ENCODE data around the gene CKLF.

The CKLF gene

DNA sequence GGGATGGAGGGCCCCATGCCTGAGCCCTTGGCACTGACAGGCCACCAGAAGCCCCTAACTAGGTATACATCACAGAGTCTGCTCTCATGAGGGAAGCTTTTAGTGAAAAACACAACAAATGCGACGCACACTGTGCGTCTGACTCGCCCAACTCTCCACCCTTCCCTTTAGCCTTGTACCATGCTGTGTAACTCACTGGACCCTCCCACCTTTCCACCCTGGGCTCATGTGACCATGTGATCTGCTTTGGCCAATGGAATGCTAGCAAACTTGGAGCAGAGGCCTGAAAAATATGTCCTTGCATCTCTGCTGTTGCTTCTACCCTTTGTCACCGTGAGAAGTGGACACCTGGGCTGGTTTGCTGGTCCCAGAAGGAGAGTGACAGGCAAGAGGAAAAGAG lies 24.1 kb upstream of the CKLF start:
- no peak for DNase-seq (ENCODE audit: extremely low read depth, low read depth)
- TF ChIP-seq, protein P1, sequence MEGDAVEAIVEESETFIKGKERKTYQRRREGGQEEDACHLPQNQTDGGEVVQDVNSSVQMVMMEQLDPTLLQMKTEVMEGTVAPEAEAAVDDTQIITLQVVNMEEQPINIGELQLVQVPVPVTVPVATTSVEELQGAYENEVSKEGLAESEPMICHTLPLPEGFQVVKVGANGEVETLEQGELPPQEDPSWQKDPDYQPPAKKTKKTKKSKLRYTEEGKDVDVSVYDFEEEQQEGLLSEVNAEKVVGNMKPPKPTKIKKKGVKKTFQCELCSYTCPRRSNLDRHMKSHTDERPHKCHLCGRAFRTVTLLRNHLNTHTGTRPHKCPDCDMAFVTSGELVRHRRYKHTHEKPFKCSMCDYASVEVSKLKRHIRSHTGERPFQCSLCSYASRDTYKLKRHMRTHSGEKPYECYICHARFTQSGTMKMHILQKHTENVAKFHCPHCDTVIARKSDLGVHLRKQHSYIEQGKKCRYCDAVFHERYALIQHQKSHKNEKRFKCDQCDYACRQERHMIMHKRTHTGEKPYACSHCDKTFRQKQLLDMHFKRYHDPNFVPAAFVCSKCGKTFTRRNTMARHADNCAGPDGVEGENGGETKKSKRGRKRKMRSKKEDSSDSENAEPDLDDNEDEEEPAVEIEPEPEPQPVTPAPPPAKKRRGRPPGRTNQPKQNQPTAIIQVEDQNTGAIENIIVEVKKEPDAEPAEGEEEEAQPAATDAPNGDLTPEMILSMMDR (IDR thresholded peaks at IDR 0.05; ENCODE audit: low read depth, low read length) = no peak

DNA sequence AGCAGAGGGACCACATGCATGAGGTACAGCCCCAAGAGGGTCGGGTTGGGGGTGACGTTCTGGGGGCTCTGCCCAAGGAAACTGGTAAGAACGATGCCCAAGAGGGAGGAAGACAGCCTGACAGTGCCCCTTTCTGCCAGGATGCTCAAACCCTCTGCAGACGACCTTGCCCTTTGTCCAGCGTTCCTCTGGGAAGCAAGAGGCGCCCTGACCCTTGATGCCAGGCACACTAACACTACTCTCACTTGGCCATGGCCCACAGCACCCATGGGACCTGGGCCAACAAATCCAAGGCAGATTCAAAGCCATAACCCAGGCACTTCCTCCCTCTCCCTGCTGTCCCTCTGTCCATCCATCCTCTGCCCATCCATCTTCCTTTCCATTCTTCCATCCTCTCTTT lies 22.9 kb upstream of the CKLF start:
- TF ChIP-seq, protein P1 (IDR thresholded peaks at IDR 0.05; ENCODE audit: low read depth, low read length) = no peak
- no peak for DNase-seq (ENCODE audit: extremely low read depth, low read depth)

DNA sequence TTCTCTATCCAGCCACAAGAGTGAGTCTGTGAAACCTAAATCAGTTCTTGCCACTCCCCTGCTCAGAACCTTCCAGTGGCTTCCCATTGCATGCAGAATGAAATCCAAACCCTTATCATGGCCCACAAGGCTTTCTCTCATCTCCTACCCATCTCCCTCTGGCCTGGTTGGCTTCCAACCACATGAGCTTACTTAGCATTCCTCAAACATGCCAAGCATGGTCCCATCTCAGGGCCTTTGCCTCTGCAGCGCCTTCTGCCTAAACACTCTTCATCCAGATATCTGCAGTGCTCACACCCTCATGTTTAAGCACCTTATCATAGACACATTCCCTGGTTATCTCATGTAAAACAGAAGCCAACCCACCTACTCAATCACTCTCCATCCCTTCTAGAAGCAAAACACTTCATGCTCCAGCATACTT lies 18.0 kb upstream of the CKLF start:
- DNase-seq (ENCODE audit: extremely low read depth, low read depth) = no peak
- TF ChIP-seq, protein P1 (IDR thresholded peaks at IDR 0.05; ENCODE audit: low read depth, low read length) = no peak

DNA sequence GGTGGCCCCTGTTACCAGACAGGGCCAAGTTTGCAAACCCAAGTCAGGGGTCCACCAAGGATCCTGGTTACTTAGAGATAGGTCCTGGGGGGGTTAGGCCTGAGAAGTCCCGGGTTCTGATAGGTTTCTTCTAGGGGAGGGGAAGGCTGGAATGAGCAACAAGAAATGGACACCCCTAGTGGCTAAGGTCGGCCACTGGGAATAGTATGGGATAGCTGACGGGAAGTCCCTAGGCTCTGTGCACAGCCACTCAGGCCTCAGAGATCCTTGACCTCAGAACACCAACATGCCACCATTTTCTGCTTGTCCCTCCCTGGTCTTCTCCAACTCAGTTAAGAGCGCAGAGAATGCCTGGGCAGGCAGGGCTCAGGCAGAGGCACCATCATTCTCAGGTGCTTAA lies 15.9 kb upstream of the CKLF start:
- TF ChIP-seq, protein P1 (IDR thresholded peaks at IDR 0.05; ENCODE audit: low read depth, low read length) = no peak
- no peak for DNase-seq (ENCODE audit: extremely low read depth, low read depth)

DNA sequence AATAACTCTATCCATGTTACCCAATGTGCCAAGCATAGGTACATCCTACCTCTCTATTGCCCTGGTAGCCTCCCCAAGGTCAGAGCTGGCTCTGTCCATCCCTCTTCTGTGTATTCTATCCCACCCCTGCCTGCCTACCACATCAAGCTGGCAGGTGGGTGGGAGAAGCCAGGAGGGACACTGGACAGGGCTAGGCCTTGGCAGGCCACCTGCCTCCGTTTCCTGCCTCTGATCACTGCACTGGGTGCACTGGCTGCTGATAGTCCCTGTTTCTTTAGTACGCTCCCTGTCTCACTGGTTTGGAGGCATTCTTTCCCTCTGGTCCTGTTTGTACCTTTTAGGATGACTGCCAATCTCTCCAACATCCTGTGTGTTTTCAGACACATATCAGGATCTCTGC lies 15.1 kb upstream of the CKLF start:
- no peak for DNase-seq (ENCODE audit: extremely low read depth, low read depth)
- TF ChIP-seq, protein P1 (IDR thresholded peaks at IDR 0.05; ENCODE audit: low read depth, low read length) = no peak

DNA sequence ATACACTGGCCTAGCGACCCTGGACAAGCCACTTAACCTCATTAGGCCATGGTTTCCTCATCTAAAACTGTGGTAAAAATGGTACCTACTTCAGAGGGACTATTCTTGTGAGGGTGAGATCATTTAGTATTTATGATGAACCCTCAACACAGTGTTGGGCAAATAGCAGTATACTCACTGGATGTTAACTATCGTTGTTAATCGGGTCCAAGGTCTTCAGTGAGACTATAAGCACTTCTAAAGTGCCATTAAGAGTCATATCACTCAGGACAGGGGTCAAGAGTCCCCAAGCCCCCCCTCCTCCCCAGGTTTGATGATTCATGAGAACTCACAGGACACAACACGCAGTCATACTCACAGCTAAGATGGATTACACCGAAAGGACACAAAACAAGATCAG lies 13.5 kb upstream of the CKLF start:
- TF ChIP-seq, protein P1 (IDR thresholded peaks at IDR 0.05; ENCODE audit: low read depth, low read length) = no peak
- no peak for DNase-seq (ENCODE audit: extremely low read depth, low read depth)

DNA sequence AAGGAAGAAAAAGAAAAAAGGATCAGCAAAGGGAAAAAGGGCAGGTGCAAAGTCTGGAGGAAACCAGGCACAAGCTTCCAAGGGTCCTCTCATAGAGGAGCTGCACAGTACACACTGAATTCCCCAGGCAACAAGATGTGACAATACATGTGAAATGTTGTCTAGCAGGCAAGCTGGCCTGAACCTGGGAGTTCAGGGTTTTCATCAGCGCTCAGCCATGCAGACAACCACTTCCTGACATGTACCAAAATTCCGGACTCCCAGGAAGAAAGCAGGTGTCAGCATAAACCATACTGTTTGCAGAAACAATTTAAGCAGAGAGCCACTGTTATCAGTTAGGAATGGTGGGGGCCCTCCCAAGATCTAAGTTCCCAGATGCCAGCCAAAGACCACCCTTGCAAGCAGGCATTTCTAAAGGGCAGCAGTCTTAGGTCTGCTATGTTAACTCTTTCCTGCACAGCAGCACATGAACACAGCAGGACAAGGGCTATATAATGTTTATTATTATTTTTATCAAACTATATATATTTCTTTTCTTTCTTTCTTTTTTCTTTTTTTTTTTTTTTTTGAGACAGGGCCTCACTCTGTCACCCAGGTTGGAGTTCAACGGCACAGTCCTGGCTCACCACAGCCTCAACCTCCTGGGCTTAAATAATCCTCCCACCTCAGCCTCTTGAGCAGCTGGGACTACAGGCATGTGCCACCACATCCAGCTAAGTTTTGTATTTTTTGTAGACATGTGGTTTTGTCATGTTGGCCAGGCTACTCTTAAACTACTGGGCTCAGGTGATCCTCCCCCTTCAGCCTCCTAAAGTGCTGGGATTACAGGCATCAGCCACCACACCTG lies 12.5 kb upstream of the CKLF start:
- TF ChIP-seq, protein P1 (IDR thresholded peaks at IDR 0.05; ENCODE audit: low read depth, low read length) = no peak
- DNase-seq (ENCODE audit: extremely low read depth, low read depth) = no peak
